HepG2 (cell line): Measurements from ENCODE around the gene NSD1. TPM values are rescaled to one million over a fixed set of nuclear protein-coding genes. Genes with fewer than 3 reads are reported as not detected.

Experiments used
- ATAC-seq: fragments of 200-7000 bp; cut with Tn5 transposase; 3 replicates; pipeline ENCODE4 v1.9.1; 2020; ENCODE audit warnings: mild to moderate bottlenecking, moderate library complexity
- BruUV-seq: library from RNA; stranded (reverse); fragments of 400-500 nt; replicated peaks from 2 replicates; lab custom pipeline; 2021; lab: Mats Ljungman, UMichigan
- CTCF ChIA-PET: fragments of 300-600 bp; formaldehyde crosslinking; extraction: SDS; loops from one replicate; lab custom pipeline; 2021; ENCODE audit warnings: low total read pairs, inconsistent platforms, low intra/inter-chr PET ratio; lab: Yijun Ruan, JAX
- POLR2A ChIA-PET: fragments of 350-600 bp; sonication (Branson Sonifier 250); formaldehyde crosslinking; loops from one replicate; lab custom pipeline; 2020; ENCODE audit warnings: antibody characterized with exemption, inconsistent platforms; lab: Yijun Ruan, JAX
- DNase-seq: peaks from one replicate; pipeline ENCODE4 v3.0.0-alpha.2; 2015; ENCODE audit warnings: low spot score
- FAIRE-seq: peaks from 3 replicates; lab custom pipeline; 2011; peaks lifted over from hg19 to GRCh38; lab: Jason Lieb, UNC
- H2AFZ ChIP-seq: one replicate; pipeline ENCODE4 v1.6.1; 2011; ENCODE audit warnings: low read length, inconsistent platforms
- H3K27ac ChIP-seq: fragments of 300-600 bp; 3 replicates; pipeline ENCODE4 v1.8.0; 2011; ENCODE audit warnings: mixed run types, mild to moderate bottlenecking, mixed read lengths, low read length, inconsistent platforms; ENCODE audit not compliant: insufficient read depth; ENCODE audit errors: extremely low read length
- H3K27me3 ChIP-seq, 2 experiments: fragments of 200-600 bp in 1 of 2; 2 replicates in 1 of 2; 3 replicates in 1 of 2; pipeline versions ENCODE4 v1.6.0 to v1.8.0; 2011; ENCODE audit warnings: low read length in 2 of 2, mild to moderate bottlenecking in 2 of 2, moderate library complexity in 2 of 2, inconsistent platforms in 1 of 2; ENCODE audit not compliant: insufficient read depth in 2 of 2, control insufficient read depth in 1 of 2
- H3K36me3 ChIP-seq, 2 experiments: fragments of 200-600 bp in 1 of 2; replicated peaks in 1 of 2; 2 replicates in 1 of 2; 3 replicates in 1 of 2; pipeline versions ENCODE4 v1.5.1 to v1.8.0; 2011; ENCODE audit warnings: low read length in 2 of 2, inconsistent platforms in 1 of 2; ENCODE audit not compliant: insufficient read depth in 2 of 2, control insufficient read depth in 1 of 2
- H3K4me1 ChIP-seq: 2 replicates; pipeline ENCODE4 v1.5.1; 2012; ENCODE audit warnings: low read length, inconsistent platforms; ENCODE audit not compliant: insufficient read depth
- H3K4me2 ChIP-seq: 2 replicates; pipeline ENCODE4 v1.6.0; 2011; ENCODE audit warnings: low read depth, low read length, inconsistent platforms
- H3K4me3 ChIP-seq, 3 experiments: fragments of 200-600 bp in 1 of 3; sonication (generic), shearing (Covaris generic) in 1 of 3; replicated peaks in 1 of 3; 2 replicates each; pipeline ENCODE4 v1.5.1; 2011 to 2016; ENCODE audit warnings: low read length in 3 of 3, inconsistent platforms in 2 of 3, low read depth in 2 of 3, mild to moderate bottlenecking in 2 of 3, control low read depth in 1 of 3, mixed read lengths in 1 of 3; ENCODE audit not compliant: insufficient read depth in 1 of 3
- H3K79me2 ChIP-seq: one replicate; pipeline ENCODE4 v1.6.1; 2011; ENCODE audit warnings: low read length, inconsistent platforms; ENCODE audit not compliant: insufficient read depth
- H3K9ac ChIP-seq: 2 replicates; pipeline ENCODE4 v1.6.0; 2011; ENCODE audit warnings: mild to moderate bottlenecking, low read depth, low read length, inconsistent platforms; ENCODE audit not compliant: insufficient read depth
- H3K9me3 ChIP-seq: 2 replicates; pipeline ENCODE4 v1.5.1; 2012; ENCODE audit warnings: mild to moderate bottlenecking, low read length
- H4K20me1 ChIP-seq: 2 replicates; pipeline ENCODE4 v1.6.0; 2011; ENCODE audit warnings: inconsistent platforms, mild to moderate bottlenecking, low read length, moderate library complexity; ENCODE audit not compliant: insufficient read depth
- ATAD3A ChIP-seq: sonication (generic); formaldehyde crosslinking; IDR thresholded peaks from 2 replicates; pipeline ENCODE4 v1.4.0; 2020; ENCODE audit warnings: missing genetic modification reagents
- CREM ChIP-seq, 2 experiments: sonication (generic) in 1 of 2; formaldehyde crosslinking in 1 of 2; IDR thresholded peaks; 2 replicates each; pipeline versions ENCODE4 v1.4.0 to v1.6.1; 2016 to 2020; ENCODE audit warnings: antibody characterized with exemption in 1 of 2, mild to moderate bottlenecking in 1 of 2, missing genetic modification reagents in 1 of 2
- RFX1 ChIP-seq: fragments of 450-650 bp; IDR thresholded peaks from 2 replicates; pipeline ENCODE4 v1.6.1; 2017
- RXRA ChIP-seq: sonication (generic); formaldehyde crosslinking; IDR thresholded peaks from 2 replicates; pipeline ENCODE4 v1.5.1; 2020; ENCODE audit warnings: missing genetic modification reagents
- SIX1 ChIP-seq: sonication (generic); formaldehyde crosslinking; IDR thresholded peaks from 2 replicates; pipeline ENCODE4 v1.4.0; 2020; ENCODE audit warnings: missing genetic modification reagents, borderline replicate concordance
- ZC3H13 ChIP-seq: sonication (generic); formaldehyde crosslinking; IDR thresholded peaks from 2 replicates; pipeline ENCODE4 v1.8.1; 2023; ENCODE audit warnings: mild to moderate bottlenecking, missing genetic modification reagents, moderate library complexity
- ZEB1 ChIP-seq: IDR thresholded peaks from 2 replicates; pipeline ENCODE4 v1.6.1; 2012; ENCODE audit warnings: mild to moderate bottlenecking, low read depth, inconsistent platforms; ENCODE audit not compliant: insufficient replicate concordance
- ZNF142 ChIP-seq: sonication (generic); formaldehyde crosslinking; IDR thresholded peaks from 2 replicates; pipeline ENCODE4 v1.4.0; 2020; ENCODE audit warnings: missing genetic modification reagents
- ZNF20 ChIP-seq: sonication (generic); formaldehyde crosslinking; IDR thresholded peaks from 2 replicates; pipeline ENCODE4 v1.4.0; 2020; ENCODE audit warnings: mild to moderate bottlenecking, moderate library complexity, missing genetic modification reagents
- ZNF205 ChIP-seq: IDR thresholded peaks from 2 replicates; pipeline ENCODE4 v1.6.1; 2018; ENCODE audit warnings: missing biosample characterization, missing genetic modification reagents
- ZNF337 ChIP-seq: sonication (generic); formaldehyde crosslinking; IDR thresholded peaks from 2 replicates; pipeline ENCODE4 v1.5.1; 2020; ENCODE audit warnings: missing genetic modification reagents, low read depth, mild to moderate bottlenecking, borderline replicate concordance
- ZNF468 ChIP-seq: sonication (generic); formaldehyde crosslinking; IDR thresholded peaks from 2 replicates; pipeline ENCODE4 v1.8.0; 2022; ENCODE audit warnings: mild to moderate bottlenecking, moderate library complexity, missing genetic modification reagents
- ZNF547 ChIP-seq: sonication (generic); formaldehyde crosslinking; IDR thresholded peaks from 2 replicates; pipeline ENCODE4 v1.5.1; 2020; ENCODE audit warnings: mild to moderate bottlenecking, missing genetic modification reagents
- ZNF775 ChIP-seq: sonication (generic); formaldehyde crosslinking; IDR thresholded peaks from 2 replicates; pipeline ENCODE4 v1.4.0; 2020; ENCODE audit warnings: missing genetic modification reagents, mild to moderate bottlenecking, moderate library complexity, borderline replicate concordance
- WGBS: methylation state at CpG from one replicate; pipeline ENCODE4 v1.1.6; 2017; ENCODE audit warnings: low lambda C conversion rate; 5-methylcytosine and 5-hydroxymethylcytosine counted together
- in situ Hi-C: cut with HindIII; loops from 2 replicates; pipeline ENCODE4 v1.10.0; 2017; ENCODE audit warnings: low pct_unique_long_range_greater_than_20kb; ENCODE audit not compliant: extremely low pct_ligation_motif_present
- intact Hi-C: fragments of 100-400 bp; cut with micrococcal nuclease; formaldehyde crosslinking; loops from one replicate; pipeline ENCODE4 v1.10.0; 2022; ENCODE audit not compliant: unreplicated experiment
- polyA plus RNA-seq, 8 experiments: library from polyadenylated mRNA; depleted of rRNA in 3 of 8; stranded (reverse) in 7 of 8; unstranded in 1 of 8; fragments of >200 nt; fragmentation: Illumina TruSeq in 4 of 8; extraction: Trizol in 4 of 8; gene quantifications; 2 replicates each; pipeline versions ENCODE4 v1.2.1 to v1.2.3, GENCODE V29; 2011 to 2016; ENCODE audit warnings: low read depth in 4 of 8, missing spikeins in 1 of 8, mixed read lengths in 1 of 8; ENCODE audit not compliant: insufficient read depth in 1 of 8
- total RNA-seq, 5 experiments: library from RNA; depleted of rRNA; stranded (reverse); fragments of >200 nt; fragmentation: Illumina TruSeq; extraction: Trizol; gene quantifications; 2 replicates each; pipeline ENCODE4 v1.2.3, GENCODE V29; 2016; ENCODE audit warnings: low read depth in 1 of 5
- TF ChIP-seq, protein P1 (sequence below), 2 experiments: fragments of 450-650 bp in 1 of 2; sonication (generic) in 1 of 2; formaldehyde crosslinking; IDR thresholded peaks; 2 replicates each; pipeline versions ENCODE4 v1.5.0 to v1.8.0; 2020 to 2022; ENCODE audit warnings: mild to moderate bottlenecking in 1 of 2, missing genetic modification reagents in 1 of 2

Gene NSD1
- total and polyA plus RNA-seq, 2 of the 13 experiments (the other 11 are each of a cell fraction or from before 2014, with no cell fraction given) = 0.01 to 0.09 TPM

DNA sequence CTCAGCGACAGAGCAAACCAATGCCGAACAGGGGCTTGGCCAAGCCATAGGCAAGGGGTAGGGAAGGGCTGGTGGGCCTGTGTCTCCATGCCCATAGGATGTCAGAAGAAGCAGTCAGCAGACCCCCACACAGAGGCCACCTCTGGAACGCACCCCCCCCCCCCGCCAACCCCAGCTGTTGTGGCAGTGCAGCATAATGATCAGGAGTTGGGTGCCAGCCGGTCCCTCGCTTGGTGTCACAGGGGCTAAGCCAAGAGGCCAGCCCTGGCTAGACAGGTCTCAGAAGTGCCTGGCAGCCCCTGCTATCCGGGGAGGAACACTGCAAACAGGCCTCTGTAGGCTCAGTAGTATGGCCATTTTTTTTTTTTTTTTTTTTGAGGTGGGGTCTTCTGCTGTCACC lies 181.8 kb downstream of the NSD1 start:
- in situ Hi-C loops (no loop called here), intact Hi-C loops (loop anchor here (5.0 kb wide), 1 partner anchor 52 kb away; no protein-coding TSS in a partner anchor)
- Histone ChIP-seq H2AFZ (no peak overlapping the region), H3K27me3 (no peaks in the 10 kb centered on the region), H3K4me1 (peaks cover 49% of the 10 kb centered on the region), H3K9me3 (no peaks in the 10 kb centered on the region), H3K36me3 (peaks cover 4 to 9% of the 10 kb centered on the region in 2 experiments; a peak in 2 of 5 replicates), H4K20me1 (0 out of 2 replicates have a peak, but pooled peaks cover 5% of the 10 kb centered on the region), H3K9ac (no peak overlapping the region), H3K4me3 (no peak overlapping the region), H3K4me2 (no peak overlapping the region), H3K79me2 (peaks cover 4% of the 10 kb centered on the region), H3K27ac (peak overlapping the region; percentile 29)
- FAIRE-seq = no peak
- BruUV-seq = no TSS peak
- ATAC-seq = no peak
- DNase-seq = no peak
- 85% methylated on average over 4 of the region's 7 CpGs for WGBS
- POLR2A ChIA-PET = interaction anchor here (1.0 kb wide), 1 partner anchor 63 kb away, joined by 4 read pairs; no protein-coding TSS in a partner anchor
- CTCF ChIA-PET = no interaction called here
- no peak for TF ChIP-seq ZNF468
- TF ChIP-seq RXRA = no peak
- TF ChIP-seq ZNF775 = no peak
- no peak for TF ChIP-seq ZC3H13
- no peak for TF ChIP-seq CREM (IDR thresholded peaks at IDR 0.05)
- no peak for TF ChIP-seq CREM (CRISPR knock-in tag; IDR thresholded peaks at IDR 0.05)
- no peak for TF ChIP-seq ZEB1
- no peak for TF ChIP-seq ZNF20 (CRISPR knock-in tag)
- TF ChIP-seq ZNF142 = no peak
- no peak for TF ChIP-seq ZNF547 (CRISPR knock-in tag)
- TF ChIP-seq SIX1 (CRISPR knock-in tag) = no peak
- no peak for TF ChIP-seq ZNF205
- no peak for TF ChIP-seq ATAD3A (CRISPR knock-in tag)
- TF ChIP-seq RFX1 = no peak
- TF ChIP-seq, protein P1, sequence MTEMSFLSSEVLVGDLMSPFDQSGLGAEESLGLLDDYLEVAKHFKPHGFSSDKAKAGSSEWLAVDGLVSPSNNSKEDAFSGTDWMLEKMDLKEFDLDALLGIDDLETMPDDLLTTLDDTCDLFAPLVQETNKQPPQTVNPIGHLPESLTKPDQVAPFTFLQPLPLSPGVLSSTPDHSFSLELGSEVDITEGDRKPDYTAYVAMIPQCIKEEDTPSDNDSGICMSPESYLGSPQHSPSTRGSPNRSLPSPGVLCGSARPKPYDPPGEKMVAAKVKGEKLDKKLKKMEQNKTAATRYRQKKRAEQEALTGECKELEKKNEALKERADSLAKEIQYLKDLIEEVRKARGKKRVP (CRISPR knock-in tag; IDR thresholded peaks at IDR 0.05) = no peak
- no peak for TF ChIP-seq ZNF337 (CRISPR knock-in tag)
